ENCODE measurements around the gene SLC43A2.

Gene SLC43A2

GRCh38 chr17:1606352-1606985 lies 22.2 kb downstream of the SLC43A2 start:
- Histone ChIP-seq H3K27me3 (ENCODE audit: insufficient read depth, low read depth) (no peaks in the 10 kb centered on the region), H3K4me1 (ENCODE audit: low read depth, poor library complexity, severe bottlenecking) (peaks cover 5% of the 10 kb centered on the region), H2AFZ (ENCODE audit: low read depth) (no peak overlapping the region), H3K9ac (no peak overlapping the region), H3K4me3 (IDR thresholded peaks at IDR 0.05; ENCODE audit: insufficient read depth, low read depth, low read length) (no peak overlapping the region), H3K79me2 (ENCODE audit: insufficient read depth, low read depth) (no peaks in the 10 kb centered on the region), H3K4me2 (no peak overlapping the region), H3K27ac (no peak overlapping the region), H4K20me1 (ENCODE audit: insufficient read depth) (no peaks in the 10 kb centered on the region), H3K36me3 (ENCODE audit: insufficient read depth) (no peaks in the 10 kb centered on the region)
- TF ChIP-seq, protein P1, sequence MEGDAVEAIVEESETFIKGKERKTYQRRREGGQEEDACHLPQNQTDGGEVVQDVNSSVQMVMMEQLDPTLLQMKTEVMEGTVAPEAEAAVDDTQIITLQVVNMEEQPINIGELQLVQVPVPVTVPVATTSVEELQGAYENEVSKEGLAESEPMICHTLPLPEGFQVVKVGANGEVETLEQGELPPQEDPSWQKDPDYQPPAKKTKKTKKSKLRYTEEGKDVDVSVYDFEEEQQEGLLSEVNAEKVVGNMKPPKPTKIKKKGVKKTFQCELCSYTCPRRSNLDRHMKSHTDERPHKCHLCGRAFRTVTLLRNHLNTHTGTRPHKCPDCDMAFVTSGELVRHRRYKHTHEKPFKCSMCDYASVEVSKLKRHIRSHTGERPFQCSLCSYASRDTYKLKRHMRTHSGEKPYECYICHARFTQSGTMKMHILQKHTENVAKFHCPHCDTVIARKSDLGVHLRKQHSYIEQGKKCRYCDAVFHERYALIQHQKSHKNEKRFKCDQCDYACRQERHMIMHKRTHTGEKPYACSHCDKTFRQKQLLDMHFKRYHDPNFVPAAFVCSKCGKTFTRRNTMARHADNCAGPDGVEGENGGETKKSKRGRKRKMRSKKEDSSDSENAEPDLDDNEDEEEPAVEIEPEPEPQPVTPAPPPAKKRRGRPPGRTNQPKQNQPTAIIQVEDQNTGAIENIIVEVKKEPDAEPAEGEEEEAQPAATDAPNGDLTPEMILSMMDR (conservative IDR thresholded peaks at IDR 0.05; ENCODE audit: low read depth, low read length), result no peak

DNA sequence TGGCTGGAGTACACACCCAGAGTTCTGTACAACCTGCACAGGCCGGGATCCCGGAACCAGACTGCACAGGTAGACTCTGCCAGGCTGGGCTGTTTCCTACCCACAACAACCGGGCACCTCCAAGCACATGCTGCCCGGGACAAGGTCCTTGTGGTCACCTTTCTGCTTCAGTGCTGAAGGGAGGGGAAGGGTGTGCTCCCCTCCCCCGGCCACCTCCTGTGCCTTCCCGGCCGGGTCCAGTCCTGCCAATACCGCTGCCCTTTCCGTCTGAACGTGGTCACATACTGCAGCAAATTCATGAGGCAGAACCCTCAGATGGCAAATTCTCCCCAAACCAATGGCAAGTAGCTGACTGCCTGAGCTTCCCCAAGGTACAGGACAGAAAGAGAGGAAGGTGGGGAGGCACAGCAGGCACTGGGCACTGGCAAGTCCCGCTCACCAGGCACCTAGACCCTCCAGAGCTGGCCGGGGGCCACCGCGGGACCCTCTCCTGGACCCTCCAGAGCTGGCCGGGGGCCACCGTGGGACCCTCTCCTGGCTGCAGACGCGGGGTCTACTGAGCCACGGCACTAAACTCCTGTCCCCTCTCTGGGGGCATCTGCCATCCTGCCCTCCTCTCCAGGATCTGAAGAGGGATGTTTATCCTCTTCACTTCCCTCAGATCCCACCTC lies 22.8 kb downstream of the SLC43A2 start:
- H3K4me1 ChIP-seq (ENCODE audit: low read depth, poor library complexity, severe bottlenecking), result peaks cover 5% of the 10 kb centered on the region
- no peaks in the 10 kb centered on the region for H3K36me3 ChIP-seq (ENCODE audit: insufficient read depth)
- TF ChIP-seq, protein P1 (conservative IDR thresholded peaks at IDR 0.05; ENCODE audit: low read depth, low read length), result no peak
- no peaks in the 10 kb centered on the region for H3K27me3 ChIP-seq (ENCODE audit: insufficient read depth, low read depth)
- no peak overlapping the region for H3K4me3 ChIP-seq (IDR thresholded peaks at IDR 0.05; ENCODE audit: insufficient read depth, low read depth, low read length)
- no peak overlapping the region for H3K4me2 ChIP-seq
- H4K20me1 ChIP-seq (ENCODE audit: insufficient read depth), result no peaks in the 10 kb centered on the region
- H3K79me2 ChIP-seq (ENCODE audit: insufficient read depth, low read depth), result no peaks in the 10 kb centered on the region
- no peak overlapping the region for H3K9ac ChIP-seq
- H3K27ac ChIP-seq, result no peak overlapping the region
- no peak overlapping the region for H2AFZ ChIP-seq (ENCODE audit: low read depth)

DNA sequence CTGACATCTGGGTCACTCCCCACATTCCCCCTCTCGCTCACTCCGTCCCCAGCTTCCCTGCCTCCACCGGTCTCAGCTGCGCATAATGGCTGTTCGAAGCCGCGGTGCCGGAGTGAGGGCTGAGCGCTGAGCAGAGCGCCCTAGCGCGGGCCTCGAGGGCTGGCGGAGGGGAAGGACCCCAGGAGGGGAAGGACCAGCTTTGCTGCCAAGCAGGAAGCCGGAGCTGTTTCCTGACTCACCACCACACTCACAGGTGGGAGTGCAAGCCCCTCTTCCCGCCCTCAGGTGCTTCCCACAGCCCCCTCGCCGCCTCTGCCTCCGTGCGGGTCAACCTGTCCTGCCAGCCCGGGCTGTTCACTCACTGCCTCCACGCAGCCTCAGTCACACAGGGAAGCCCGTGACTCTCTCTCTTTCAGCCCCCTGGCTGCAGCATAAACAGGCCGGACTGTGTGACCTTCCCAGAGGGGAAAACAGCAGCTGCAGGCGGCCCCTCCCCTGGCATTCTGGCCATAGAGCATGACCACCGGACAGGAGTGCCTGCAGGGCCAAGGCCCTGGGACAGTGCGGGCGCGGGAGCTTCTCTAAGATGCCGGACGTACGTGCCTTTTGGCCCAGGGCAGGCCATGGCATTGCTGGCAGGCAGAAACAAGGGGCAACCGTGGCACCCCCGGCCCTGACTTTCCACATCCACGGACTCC lies 23.7 kb downstream of the SLC43A2 start:
- no peaks in the 10 kb centered on the region for H3K27me3 ChIP-seq (ENCODE audit: insufficient read depth, low read depth)
- no peaks in the 10 kb centered on the region for H4K20me1 ChIP-seq (ENCODE audit: insufficient read depth)
- no peak overlapping the region for H3K4me2 ChIP-seq
- H3K27ac ChIP-seq, result no peak overlapping the region
- no peak overlapping the region for H3K4me3 ChIP-seq (IDR thresholded peaks at IDR 0.05; ENCODE audit: insufficient read depth, low read depth, low read length)
- H3K9ac ChIP-seq, result no peak overlapping the region
- H3K4me1 ChIP-seq (ENCODE audit: low read depth, poor library complexity, severe bottlenecking), result peaks cover 5% of the 10 kb centered on the region
- H2AFZ ChIP-seq (ENCODE audit: low read depth), result no peak overlapping the region
- TF ChIP-seq, protein P1 (conservative IDR thresholded peaks at IDR 0.05; ENCODE audit: low read depth, low read length), result no peak
- H3K79me2 ChIP-seq (ENCODE audit: insufficient read depth, low read depth), result no peaks in the 10 kb centered on the region
- no peaks in the 10 kb centered on the region for H3K36me3 ChIP-seq (ENCODE audit: insufficient read depth)

DNA sequence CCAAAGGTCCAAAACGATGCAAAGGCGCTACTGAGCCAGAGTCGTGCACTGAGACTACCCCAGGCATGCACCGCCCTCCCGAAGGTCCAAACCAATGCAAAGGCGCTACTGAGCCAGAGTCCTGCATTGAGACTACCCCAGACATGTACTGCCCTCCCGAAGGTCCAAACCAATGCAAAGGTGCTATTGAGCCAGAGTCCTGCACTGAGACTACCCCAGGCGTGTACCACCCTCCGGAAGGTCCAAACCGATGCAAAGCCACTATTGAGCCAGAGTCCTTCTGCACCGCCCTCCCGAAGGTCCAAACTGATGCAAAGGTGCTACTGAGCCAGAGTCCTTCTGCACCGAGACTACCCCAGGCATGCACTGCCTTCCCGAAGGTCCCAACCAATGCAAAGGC lies 27.1 kb downstream of the SLC43A2 start:
- no peaks in the 10 kb centered on the region for H3K27me3 ChIP-seq (ENCODE audit: insufficient read depth, low read depth)
- no peak overlapping the region for H3K4me3 ChIP-seq (IDR thresholded peaks at IDR 0.05; ENCODE audit: insufficient read depth, low read depth, low read length)
- no peaks in the 10 kb centered on the region for H4K20me1 ChIP-seq (ENCODE audit: insufficient read depth)
- H3K4me1 ChIP-seq (ENCODE audit: low read depth, poor library complexity, severe bottlenecking), result no peaks in the 10 kb centered on the region
- H3K4me2 ChIP-seq, result no peak overlapping the region
- H2AFZ ChIP-seq (ENCODE audit: low read depth), result no peak overlapping the region
- H3K79me2 ChIP-seq (ENCODE audit: insufficient read depth, low read depth), result no peaks in the 10 kb centered on the region
- H3K36me3 ChIP-seq (ENCODE audit: insufficient read depth), result no peaks in the 10 kb centered on the region
- TF ChIP-seq, protein P1 (conservative IDR thresholded peaks at IDR 0.05; ENCODE audit: low read depth, low read length), result no peak
- no peak overlapping the region for H3K9ac ChIP-seq
- H3K27ac ChIP-seq, result no peak overlapping the region
